ENCODE results near the gene GSK3B. TPM values are rescaled to one million over a fixed set of nuclear protein-coding genes. Genes with fewer than 3 reads are reported as not detected.

GSK3B gene
- total and polyA plus RNA-seq, 2 donors (not counting 3 experiments of a cell fraction or from before 2014, with no cell fraction given), result 22.1 to 50.1 TPM

DNA sequence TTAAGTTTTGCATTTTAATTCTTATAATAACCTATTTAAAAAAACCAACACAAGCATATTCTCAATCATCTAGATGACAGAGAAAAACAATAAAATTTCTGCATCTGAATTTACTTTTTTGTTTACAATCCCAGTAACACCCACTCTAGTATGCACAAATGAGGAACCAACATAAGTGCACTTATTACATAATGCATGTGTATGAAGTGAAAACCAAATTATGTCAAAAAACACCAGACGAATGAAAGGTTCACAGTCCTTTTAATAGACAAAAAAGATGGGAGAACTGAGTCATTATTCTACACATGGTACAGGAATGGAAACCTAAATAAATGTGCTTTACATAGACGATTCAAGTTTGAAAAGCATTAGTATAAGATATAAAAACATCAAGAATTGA lies 220.6 kb downstream of the GSK3B start:
- no peak for DNase-seq (ENCODE audit: low read depth, low spot score)
- dilution Hi-C loops (cut with MboI; ENCODE audit: extremely low pct_ligation_motif_present, low sequenced_read_pairs), result no loop called here
- Histone ChIP-seq H3K4me1 (ENCODE audit: control insufficient read depth, extremely low read depth, insufficient read depth, low read length) (no peaks in the 10 kb centered on the region), H3K79me2 (ENCODE audit: control insufficient read depth, insufficient read depth, low read length) (no peaks in the 10 kb centered on the region), H3K9ac (replicated peaks; ENCODE audit: extremely low read depth, insufficient read depth, low read length) (no peak overlapping the region), H3K36me3 (ENCODE audit: control insufficient read depth in 2 of 2, extremely low read depth in 1 of 2, insufficient read depth in 2 of 2, low read length in 2 of 2) (peaks cover 2% of the 10 kb centered on the region in 2 experiments), H3K4me3 (replicated peaks in 1 of 3; ENCODE audit: insufficient read depth in 1 of 3, low read depth in 1 of 3, low read length in 3 of 3) (no peak overlapping the region), H4K20me1 (replicated peaks; ENCODE audit: control insufficient read depth, extremely low read depth, insufficient read depth, low read length) (no peaks in the 10 kb centered on the region), H2AFZ (ENCODE audit: low read depth, low read length) (no peak overlapping the region), H3K4me2 (ENCODE audit: insufficient read depth, low read length) (no peak overlapping the region), H3K27me3 (ENCODE audit: control insufficient read depth in 2 of 2, insufficient read depth in 2 of 2, low read length in 2 of 2) (no peaks in the 10 kb centered on the region), H3K9me3 (replicated peaks; ENCODE audit: control insufficient read depth, insufficient read depth, low read length) (no peaks in the 10 kb centered on the region), H3K27ac (ENCODE audit: insufficient read depth, low read depth, low read length) (no peak overlapping the region), H3K9me1 (replicated peaks; ENCODE audit: control insufficient read depth, extremely low read depth, insufficient read depth, low read length) (no peaks in the 10 kb centered on the region)
- intact Hi-C loops (cut with micrococcal nuclease), result no loop called here
- FAIRE-seq, result no peak
- ChIA-PET CTCF (no interaction called here), POLR2A (no interaction called here)
- no TSS peak for BruUV-seq (replicated peaks)
- TF ChIP-seq MYC (IDR thresholded peaks at IDR 0.05; ENCODE audit: low read depth, low read length) (no peak), POLR2AphosphoS5 (IDR thresholded peaks at IDR 0.05; ENCODE audit: insufficient read depth, low read depth, low read length) (no peak), GATA2 (IDR thresholded peaks at IDR 0.05; ENCODE audit: insufficient read depth, insufficient read length, low read depth, low read length) (no peak), JUN (IDR thresholded peaks at IDR 0.05; ENCODE audit: borderline replicate concordance, insufficient read depth, insufficient read length, low read depth) (no peak), POLR2A (IDR thresholded peaks at IDR 0.05; ENCODE audit: low read depth, low read length) (no peak), EZH2 (IDR thresholded peaks at IDR 0.05; ENCODE audit: borderline replicate concordance, low read depth, low read length, severe bottlenecking) (no peak), FOS (IDR thresholded peaks at IDR 0.05; ENCODE audit: borderline replicate concordance, insufficient read depth, low read length) (no peak)
- TF ChIP-seq, protein P1, sequence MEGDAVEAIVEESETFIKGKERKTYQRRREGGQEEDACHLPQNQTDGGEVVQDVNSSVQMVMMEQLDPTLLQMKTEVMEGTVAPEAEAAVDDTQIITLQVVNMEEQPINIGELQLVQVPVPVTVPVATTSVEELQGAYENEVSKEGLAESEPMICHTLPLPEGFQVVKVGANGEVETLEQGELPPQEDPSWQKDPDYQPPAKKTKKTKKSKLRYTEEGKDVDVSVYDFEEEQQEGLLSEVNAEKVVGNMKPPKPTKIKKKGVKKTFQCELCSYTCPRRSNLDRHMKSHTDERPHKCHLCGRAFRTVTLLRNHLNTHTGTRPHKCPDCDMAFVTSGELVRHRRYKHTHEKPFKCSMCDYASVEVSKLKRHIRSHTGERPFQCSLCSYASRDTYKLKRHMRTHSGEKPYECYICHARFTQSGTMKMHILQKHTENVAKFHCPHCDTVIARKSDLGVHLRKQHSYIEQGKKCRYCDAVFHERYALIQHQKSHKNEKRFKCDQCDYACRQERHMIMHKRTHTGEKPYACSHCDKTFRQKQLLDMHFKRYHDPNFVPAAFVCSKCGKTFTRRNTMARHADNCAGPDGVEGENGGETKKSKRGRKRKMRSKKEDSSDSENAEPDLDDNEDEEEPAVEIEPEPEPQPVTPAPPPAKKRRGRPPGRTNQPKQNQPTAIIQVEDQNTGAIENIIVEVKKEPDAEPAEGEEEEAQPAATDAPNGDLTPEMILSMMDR (IDR thresholded peaks at IDR 0.05; ENCODE audit: extremely low read depth in 1 of 2, insufficient read depth in 1 of 2, low read depth in 1 of 2, low read length in 2 of 2), result no peak
- TF ChIP-seq, protein P2, sequence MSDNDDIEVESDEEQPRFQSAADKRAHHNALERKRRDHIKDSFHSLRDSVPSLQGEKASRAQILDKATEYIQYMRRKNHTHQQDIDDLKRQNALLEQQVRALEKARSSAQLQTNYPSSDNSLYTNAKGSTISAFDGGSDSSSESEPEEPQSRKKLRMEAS (IDR thresholded peaks at IDR 0.05; ENCODE audit: insufficient read depth, insufficient read length), result no peak
